ENCODE results near the gene CENPM.

The CENPM gene, protein sequence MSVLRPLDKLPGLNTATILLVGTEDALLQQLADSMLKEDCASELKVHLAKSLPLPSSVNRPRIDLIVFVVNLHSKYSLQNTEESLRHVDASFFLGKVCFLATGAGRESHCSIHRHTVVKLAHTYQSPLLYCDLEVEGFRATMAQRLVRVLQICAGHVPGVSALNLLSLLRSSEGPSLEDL

DNA sequence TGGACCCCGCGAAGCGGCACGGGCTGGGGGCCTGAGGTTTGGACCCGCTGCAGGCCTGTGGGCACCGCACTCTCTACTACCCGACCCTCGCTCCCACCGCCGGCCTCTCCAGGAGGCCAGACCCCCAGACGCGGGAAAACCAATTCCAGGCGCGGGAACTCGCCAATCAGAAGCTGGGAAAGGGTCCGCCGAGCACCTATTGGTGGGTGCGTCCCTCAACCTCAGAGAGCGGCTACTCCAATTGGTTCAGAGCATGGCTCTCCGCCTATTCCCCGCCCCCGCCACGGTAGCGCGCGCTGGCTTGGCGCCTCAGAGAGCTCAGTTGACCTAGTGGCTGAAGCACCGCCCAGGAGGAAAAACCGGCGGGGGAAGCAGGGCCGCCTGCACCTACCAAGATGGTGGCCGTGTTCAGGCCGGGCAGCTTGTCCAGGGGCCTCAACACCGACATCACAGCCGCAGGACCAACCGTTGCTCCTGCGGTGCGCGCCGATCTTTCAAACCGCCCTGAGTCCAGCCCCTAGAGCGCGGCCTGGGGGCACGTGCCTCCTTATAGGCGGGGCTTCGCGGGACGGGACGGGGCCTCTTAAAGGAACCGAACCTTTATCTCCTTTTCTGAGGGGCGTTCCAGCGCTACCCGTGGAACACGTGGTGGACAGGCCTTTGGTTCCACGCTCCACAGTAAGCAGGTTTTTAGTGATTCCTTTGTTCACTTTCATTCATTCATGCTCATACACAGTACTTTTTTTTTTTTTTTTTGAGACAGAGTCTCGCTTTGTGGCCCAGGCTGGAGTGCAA lies at the start of gene CENPM:
Gene CENPM, minus strand, starts transcription at position 524 of the 795 bp plus-strand sequence. Its CDS starts 76 bp downstream, at position 448.
- DNase-seq: peak; percentile 82

DNA sequence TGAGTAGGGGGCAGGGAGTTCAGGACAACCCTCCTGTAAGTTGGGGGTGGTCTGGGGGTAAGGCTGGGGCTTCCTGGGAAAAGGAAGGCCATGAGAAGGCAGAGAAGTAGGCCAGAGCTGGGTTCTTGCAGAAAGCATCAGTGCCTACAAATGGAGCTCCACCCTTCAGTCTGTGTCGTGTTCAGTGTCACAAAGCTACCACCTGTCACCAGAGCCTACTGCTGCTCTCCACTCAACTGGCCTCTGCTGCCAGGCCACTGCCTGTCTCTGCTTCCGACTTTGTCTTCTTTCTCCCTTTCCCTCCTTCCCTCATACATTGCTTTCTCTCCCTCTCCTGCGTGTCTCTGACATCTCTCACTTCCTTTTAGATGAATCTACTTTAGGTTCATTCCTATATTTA lies 48.3 kb upstream of the CENPM start:
- DNase-seq: no peak

DNA sequence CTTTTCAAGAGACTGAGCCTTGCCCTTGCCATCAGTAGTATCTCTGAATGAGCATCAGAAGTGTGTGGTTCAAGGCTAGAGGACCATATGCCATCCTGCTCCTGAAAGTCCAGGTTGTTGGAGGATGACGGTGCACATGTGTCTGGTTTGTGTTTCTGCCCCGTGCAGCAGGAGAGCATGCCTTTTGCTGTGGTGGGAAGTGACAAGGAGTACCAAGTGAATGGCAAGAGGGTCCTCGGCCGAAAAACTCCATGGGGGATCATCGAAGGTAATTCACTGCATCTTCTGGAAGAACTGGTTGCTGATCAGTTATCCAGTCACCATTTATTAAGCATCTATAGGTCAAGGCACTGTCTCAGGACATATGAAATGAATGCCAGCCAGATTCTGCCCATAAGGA lies 45.5 kb upstream of the CENPM start:
- DNase-seq: no peak

DNA sequence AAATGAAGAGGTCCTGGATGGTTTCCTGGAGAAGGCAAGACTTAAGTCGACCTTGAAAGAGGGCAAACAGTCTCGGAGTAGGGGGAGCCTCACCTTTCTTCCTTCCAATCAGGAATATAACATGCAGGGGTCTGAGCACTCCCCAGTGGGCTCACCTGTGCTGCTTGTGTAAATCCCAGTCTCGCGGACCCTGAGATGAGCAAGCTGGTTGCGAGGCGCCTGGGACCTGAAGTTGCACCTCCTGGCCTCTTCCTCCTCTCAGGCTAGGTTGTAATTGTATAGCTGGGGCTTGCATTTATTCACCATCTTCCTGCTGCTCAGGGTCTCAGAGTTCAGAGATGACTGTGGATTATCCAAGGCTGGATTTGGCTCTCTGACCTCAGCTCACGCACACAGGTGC lies 44.2 kb upstream of the CENPM start:
- no peak for DNase-seq

DNA sequence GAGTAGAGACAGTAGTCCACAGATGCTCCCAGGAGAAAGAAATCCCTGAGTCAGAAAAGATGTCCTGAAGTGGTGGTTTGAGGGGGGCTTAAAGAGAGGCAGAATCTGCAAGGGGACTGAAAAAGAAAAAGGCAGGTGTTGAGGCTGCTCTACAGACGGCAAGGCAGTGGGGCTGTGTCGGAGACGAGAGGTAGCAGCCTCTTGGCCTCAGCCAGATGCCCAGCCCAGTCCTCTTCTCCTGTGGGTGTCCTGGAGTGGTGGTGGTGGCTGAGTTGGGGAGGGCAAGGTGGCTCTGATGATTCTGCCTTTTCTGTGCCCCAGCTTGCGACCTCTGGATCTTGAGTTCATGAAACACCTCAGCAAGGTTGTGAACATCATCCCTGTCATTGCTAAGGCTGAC lies 42.3 kb upstream of the CENPM start:
- no peak for DNase-seq

DNA sequence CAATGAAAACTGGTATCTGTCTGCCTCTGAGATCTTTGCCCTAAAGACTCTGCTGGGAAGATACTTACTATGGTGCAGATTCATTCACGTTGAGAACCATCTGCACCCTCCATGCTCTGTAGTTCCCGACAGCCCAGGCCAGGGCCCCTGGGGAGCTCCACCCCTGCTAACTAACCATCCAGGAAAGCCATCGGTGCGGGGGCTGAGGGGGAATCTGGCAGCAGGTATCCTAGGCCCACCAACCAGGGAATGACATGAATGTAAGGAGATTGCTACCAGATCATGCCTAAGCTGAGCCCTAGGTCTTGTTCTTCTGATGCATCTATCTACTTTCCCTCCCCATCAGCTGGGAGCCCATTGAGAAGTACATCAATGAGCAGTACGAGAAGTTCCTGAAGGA lies 40.3 kb upstream of the CENPM start:
- DNase-seq: no peak

DNA sequence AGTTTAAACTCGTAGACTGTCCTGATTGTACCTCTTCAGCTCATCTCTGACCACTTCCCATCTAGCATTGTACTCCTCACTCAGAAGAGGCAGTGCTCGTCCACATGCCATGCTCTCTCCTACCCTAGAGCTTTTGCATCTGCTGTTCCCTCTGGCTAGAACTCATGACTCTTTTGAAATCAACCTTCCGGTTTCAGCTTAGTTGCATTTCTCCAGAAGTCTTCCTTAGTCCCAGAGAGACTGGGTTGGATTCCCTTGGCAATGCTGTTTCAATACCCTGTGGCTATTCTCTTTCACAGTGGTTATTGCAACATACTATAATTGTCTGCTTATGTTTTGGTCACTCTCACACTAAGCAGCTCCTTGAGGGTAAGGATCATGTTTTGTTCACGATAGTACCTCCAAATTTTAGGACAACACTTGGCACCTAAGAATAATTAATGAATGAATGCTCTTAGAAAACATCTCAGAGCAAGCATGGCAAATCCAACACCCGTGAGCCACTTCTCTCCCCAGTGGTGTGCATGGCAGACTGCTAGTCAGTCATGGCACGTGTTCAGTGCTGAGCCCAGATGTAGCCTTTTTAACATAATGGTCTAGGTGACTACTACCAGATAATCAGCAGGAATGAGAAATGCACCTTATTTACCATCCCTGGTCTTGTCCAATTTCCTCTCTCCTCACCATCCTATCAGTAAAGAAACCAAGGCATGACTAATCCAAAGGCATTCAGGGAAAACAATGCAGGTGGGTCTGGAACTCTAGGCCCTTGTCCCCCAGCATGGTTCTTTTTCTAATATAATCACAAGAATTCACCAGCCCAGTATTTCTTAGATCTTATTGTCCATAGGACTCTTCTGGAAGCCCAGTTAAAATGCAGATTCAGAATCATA lies 36.8 kb upstream of the CENPM start:
- DNase-seq: no peak

DNA sequence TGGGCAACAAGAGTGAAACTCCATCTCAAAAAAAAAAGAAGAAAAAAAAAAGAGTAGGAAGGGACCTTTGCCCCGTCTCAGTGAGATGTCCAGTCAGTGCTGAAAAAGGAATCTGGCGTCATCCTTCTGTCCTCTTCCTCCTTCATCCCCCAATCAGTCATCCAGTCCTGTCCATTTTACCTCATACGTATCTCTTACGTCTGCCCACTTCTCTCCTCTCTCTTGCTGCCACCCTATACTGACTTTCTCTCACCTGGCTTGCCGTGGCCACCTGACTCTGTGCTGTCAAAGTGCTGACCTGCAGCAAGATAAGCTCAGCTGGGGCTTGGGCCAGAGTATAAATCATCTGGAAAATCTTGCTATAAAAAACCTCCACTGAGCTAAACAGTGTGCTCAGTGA lies 35.9 kb upstream of the CENPM start:
- DNase-seq: no peak

DNA sequence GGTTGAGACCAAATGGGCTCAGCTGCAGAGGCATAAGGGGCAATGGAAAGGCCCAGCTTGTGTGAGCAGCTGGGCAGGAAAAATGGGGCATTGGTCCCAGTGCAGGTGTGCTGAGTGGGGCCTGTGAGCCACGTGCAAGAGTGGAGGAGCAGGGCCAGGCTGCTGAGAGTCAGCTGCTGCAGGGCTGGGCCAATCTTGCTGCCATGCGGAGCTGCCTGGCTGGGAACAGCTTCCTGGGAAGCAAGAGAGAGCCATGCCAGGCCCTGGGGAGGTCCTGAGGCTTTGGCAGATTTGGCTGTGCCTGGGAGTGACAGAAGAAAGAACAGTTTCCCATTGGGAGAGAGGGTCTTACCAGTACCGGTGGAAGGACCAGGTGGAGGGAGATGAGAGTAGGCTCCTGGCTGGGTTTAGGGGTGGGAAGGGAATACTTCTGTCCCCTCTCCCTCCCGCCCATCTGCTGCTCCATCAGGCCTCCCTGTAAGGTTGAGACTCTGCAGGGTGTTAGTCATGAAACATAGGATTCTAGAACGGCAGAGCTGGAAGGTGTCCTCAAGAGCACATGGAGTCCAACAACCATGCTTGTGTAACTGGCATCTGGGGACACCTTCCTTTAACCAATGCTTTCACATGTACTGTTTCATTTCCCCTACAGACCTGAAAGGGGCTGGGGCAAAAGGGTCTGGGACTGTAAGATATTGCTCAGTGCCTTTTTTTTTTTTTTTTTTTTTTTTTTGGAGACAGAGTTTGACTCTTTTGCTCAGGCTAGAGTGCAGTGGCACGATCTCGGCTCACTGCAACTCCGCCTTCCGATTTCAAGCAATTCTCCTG lies 32.7 kb upstream of the CENPM start:
- no peak for DNase-seq

DNA sequence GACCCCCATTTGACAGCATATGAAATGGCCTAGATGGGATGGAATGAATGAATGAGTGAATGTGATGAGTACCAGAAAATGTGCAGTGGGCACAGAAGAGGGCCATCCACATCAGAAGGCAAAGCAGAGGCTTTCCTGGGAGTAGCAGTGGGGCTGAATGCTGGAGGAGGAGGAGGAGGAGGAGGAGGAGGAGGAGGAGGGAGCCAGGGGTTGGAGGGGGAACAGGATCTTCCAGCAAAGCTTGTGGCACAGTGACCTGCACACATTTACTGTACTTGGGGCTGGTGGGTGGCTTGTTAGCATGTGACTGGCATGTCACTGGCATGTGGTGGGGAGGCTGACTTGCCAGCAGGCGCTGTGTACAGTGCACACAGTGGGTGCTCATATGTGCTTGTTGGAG lies 31.8 kb upstream of the CENPM start:
- no peak for DNase-seq

DNA sequence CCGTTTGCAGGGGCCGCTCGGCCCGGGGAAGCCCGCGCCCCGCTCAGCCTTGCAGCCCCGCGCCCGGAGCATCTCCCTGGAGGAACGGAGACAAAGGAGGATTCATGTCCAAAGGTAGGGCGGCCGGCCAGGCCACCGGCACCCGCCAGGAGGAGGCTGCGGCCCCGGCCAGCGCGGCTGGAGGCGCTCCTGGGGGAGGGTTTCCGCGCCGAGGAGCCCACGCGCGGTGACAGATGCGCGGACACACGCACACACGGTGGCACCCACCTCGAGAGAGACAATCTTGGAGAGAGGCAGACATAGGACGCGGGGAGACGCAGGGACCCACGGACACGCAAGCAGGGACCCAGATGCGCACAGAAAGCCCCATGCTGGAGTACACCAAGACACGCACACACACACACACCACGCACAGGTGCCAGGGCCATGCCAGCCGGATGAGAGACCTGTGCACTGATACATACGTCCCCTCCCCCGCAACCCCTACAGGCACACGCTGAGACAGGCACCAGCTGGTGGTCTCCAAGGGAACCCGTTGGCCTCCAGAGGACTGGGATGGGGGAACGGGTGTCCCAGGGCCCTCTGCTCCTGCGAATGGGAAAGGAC lies 30.1 kb upstream of the CENPM start:
- DNase-seq: no peak

DNA sequence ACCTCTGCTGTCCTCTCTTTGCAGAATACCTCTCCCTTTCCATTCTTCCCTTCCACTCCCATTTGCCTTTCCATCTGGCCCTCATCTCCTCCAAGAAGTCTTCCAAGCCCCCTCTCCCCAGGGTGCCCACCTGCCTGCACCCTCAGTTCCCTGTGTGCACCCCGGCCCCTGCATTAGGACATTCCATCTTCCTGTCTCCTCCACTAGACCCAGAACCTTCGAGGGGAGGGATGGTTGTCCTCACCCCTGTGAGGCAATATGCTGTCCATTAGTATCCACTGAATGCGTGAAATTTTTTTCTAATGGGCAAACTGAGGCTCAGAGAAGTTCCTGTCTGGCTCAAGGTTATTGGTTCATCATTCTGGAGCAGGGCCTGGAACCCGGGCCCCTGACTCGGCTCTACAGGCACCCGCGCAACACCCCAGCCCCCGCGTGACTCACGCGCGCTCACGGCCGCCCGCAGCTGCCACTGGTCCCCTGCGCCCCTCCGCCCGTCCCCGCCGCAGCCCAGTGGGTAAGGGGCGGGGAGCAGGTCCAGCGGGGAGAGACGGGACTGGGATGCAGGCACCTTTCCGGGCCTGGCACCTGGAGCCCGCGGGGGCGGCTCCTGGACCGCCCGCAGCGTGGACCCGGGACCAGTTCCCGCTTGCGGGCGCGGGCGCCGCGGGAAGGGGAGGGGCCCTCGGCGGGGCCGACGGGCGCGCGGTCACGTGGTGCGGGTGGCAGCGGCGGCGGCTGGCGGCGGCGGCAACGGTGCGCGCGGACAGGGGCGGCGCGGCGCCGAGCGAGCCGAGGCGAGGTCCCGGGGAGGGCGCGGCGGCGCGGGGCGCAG lies 29.3 kb upstream of the CENPM start:
- peak; percentile 20 for DNase-seq

DNA sequence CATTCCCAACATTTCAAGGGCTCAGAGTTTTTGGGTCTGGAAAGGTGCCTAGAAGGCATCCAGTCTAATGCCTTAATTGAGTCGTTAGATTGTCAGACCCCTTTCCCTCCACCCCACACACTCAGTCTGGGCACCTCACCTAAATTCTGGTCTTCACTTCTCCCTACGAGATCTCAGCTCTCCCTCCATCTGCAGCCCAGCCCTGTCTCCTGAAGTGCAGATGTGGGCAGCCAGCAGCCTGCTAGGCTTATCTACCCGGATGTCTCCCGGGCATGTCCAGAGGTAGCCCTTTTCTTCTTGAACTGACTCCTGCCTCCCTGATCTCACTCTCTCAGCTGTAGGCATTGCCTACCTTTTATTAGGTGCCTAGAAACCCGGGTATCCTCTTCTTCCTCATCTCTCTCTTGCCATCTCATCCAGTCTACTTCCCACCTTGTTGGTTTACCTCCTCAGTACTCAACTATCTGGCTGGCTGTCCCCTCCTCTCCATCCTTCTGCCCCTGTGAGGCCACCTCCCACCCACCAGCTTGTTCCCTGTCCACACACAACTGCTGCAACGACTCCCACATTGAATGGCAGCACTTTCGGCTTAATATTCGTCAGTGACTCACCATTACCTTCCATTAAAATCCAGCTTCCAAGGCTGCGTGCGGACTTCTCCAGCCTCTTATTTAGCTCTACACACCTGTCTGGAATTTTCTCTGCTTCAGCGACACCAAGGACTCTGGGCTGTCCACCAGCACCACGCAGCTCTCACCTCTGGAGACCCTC lies 28.5 kb upstream of the CENPM start:
- DNase-seq: no peak

DNA sequence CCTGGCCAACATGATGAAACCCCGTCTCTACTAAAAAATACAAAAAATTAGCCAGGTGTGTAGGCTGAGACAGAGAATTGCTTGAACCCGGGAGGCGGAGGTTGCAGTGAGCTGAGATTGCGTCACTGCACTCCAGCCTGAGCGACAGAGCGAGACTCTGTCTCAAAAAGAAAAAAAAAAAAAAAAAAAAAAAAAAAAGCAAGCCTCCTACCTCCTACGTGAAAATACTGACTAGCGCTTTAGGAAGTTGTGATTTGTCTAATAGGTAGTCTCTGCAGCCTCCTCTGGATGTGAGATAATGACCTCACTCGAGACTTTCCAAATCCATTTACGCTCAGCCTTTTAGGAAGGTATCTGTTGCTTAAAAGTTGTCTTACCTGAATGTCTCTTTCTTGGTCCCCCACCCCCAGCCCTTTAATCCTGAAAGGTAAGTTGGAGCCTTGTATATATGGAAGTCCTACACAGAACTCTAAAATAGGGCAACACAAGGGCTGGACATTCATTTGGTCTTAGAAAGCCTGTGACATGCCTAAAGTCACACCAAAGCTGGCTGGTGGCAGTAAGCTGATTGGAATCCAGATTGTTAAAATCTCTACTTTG lies 27.8 kb upstream of the CENPM start:
- DNase-seq: no peak

DNA sequence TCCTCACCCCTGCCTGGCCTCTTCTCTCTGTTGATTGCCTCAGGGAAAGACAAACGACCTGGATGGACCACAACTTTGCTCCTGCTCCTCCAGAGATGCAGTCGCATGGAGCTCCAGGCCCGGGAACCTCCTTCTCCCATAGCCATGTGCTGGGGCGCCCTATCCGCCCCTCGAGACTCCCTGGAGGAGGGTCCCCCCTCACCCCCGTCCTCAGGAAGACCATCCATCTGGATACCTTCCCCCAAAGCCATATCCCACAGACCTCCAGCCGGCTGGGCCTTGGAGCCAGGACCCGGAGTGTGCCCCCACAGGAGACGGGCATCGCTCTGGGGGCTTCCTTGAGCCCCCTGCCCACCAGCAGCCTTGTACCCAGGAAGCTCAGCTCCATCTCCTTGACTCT lies 24.5 kb upstream of the CENPM start:
- DNase-seq: no peak

DNA sequence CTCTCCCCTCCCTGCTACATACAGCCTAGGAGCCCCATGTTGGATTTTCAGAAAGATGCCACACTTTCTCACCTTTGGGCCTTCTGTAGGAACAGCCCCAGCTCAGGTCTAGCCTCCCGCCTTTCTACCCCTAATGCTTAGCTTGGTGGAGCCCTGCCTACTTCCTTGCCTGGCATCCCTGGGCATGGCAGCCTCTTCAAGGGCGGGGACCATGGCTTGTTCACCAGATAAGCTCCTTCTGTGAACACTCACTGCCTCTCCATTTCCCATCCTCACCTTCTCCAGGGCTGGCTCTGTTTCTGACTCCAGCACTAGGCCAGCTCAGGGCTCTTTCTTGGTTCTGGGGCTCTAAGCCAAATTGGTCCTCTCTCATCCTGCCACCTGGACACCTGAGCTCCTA lies 23.6 kb upstream of the CENPM start:
- DNase-seq: no peak

DNA sequence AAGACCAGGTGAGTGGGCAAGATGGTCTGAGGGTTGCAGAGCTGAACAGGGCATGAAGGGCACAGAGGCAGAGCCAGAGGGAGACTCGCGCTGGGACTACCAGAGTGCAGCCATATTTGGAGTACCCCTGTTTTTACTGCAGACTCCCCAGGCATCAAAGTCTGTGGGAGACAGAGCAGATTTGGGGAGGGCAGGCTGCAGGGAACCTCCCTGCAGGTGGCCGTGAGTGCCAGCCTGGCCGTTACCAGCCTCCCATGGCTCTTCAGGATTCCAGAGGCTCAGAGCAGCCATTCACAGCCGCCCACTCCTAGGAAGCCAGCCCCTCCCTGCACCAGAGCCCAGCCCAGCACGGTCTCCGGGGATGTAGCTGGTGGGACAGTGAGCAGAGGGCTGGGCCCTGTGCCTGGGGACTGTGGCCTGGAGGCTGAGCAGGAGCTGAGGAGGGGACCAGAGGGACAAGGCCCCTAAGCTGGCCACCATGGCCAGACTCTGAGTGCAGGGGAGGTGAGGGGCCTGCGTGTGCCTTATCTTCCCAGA lies 22.2 kb upstream of the CENPM start, which contains the start of gene SEPTIN3:
Gene SEPTIN3, plus strand, starts transcription at position 334 of the 537 bp plus-strand sequence. CDS start 2,050 bp downstream, outside the sequence.
- no peak for DNase-seq

DNA sequence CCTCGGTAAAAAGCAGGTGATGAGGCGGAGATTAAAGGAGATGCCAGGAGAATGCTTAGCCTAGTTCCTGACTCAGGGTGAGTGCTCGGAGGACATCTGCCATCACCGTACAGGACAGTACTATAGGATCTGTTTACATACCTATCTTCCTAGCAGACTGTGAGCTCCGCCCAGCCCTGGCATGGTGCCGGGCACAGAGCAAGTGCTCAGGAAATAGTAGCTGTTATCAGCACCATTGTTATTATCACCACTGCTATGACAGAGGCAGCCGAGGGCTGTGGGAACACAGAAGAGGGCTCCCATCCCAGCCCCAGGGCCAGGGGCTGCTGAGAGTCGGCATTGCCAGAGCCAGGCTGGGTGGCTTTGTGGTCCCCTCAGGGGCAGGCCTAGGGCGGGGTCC lies 21.6 kb upstream of the CENPM start:
- DNase-seq: no peak

DNA sequence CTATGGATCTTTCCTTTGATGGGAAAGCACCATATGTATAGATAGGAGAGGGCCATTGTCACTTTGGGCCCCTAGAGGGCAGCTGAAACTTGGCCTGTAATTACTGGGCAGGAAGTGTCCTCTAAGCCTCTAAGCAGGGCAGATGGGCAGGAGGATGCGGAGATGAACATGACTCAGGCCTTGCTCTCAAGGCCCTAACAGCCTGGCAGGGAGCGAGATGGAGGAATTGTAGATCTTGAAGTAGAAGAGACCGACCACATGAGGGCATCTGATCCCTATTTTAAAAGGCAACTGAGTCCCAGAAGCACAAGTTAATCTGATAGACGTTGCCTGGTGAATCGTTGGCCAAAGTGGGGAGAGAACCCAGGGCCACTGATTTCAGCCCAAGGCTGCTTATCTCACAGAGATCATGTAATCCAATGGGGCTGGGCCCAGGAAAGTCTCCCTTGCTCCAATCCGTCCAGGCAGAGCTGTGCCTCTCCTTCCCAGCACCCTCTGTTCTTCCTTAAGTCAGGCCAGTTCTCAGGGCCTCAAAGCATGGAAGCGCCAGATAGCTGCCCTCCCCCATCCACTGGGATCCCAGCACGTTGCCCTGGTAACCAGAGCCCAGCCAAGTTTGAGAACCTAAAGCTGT lies 19.8 kb upstream of the CENPM start:
- DNase-seq: peak; percentile 53
